Activated CD4-positive, alpha-beta T cell treated with anti-CD3 and anti-CD28 coated beads, Interleukin-2, amount 10 ng/mL, durations not matched to agents 24 days and 14 days (primary cell): Measurements from ENCODE around the gene ARV1. TPM values are rescaled to one million over a fixed set of nuclear protein-coding genes. Genes with fewer than 3 reads are reported as not detected.
"Not testable (repeated sequence)": the region's sequence is repeated elsewhere in the genome, so short reads cannot be mapped to it uniquely, and the experiment has no call there.

Source experiments
- DNase-seq: peaks from one replicate; pipeline ENCODE4 v3.0.0; 2022
- H3K27ac Mint-ChIP-seq: one replicate; pipeline ENCODE4 v1.8.0; 2022; ENCODE audit warnings: mild to moderate bottlenecking, mixed read lengths
- H3K27me3 Mint-ChIP-seq: one replicate; pipeline ENCODE4 v1.8.0; 2022; ENCODE audit warnings: mixed read lengths
- H3K36me3 Mint-ChIP-seq: one replicate; pipeline ENCODE4 v1.8.0; 2022; ENCODE audit warnings: low read depth, mild to moderate bottlenecking, mixed read lengths
- H3K4me1 Mint-ChIP-seq: one replicate; pipeline ENCODE4 v1.8.0; 2021; ENCODE audit warnings: mixed read lengths
- H3K4me3 Mint-ChIP-seq: one replicate; pipeline ENCODE4 v1.8.0; 2022; ENCODE audit warnings: mild to moderate bottlenecking, moderate library complexity, mixed read lengths
- H3K9me3 Mint-ChIP-seq: one replicate; pipeline ENCODE4 v1.8.0; 2021; ENCODE audit warnings: mixed read lengths
- intact Hi-C: fragments of 100-400 bp; cut with micrococcal nuclease; formaldehyde crosslinking; loops from one replicate; pipeline ENCODE4 v1.15.1; 2023
- total RNA-seq: library from RNA; stranded (reverse); gene quantifications from 2 replicates; pipeline ENCODE4 v1.2.3, GENCODE V29; 2022

ARV1 gene
- total RNA-seq, 1 donor from 2014 or later = 15.2 TPM

GRCh38 chr1:230983811-230984210 is 4.9 kb downstream of the ARV1 start:
- Mint-ChIP-seq H3K4me3 (no peak overlapping the region), H3K4me1 (peaks cover 9% of the 10 kb centered on the region), H3K27ac (no peak overlapping the region), H3K9me3 (no peaks in the 10 kb centered on the region), H3K36me3 (peaks cover 9% of the 10 kb centered on the region), H3K27me3 (no peaks in the 10 kb centered on the region)
- intact Hi-C loops = no loop called here
- no peak for DNase-seq

GRCh38 chr1:230984622-230985515 is 6.0 kb downstream of the ARV1 start:
- H3K27ac Mint-ChIP-seq, H3K27me3 Mint-ChIP-seq, intact Hi-C loops, H3K4me3 Mint-ChIP-seq, H3K4me1 Mint-ChIP-seq, H3K36me3 Mint-ChIP-seq, DNase-seq, H3K9me3 Mint-ChIP-seq: not testable (repeated sequence)

- no peak overlapping the region for H3K27ac Mint-ChIP-seq
- intact Hi-C loops = no loop called here
- peaks cover 11% of the 10 kb centered on the region for H3K36me3 Mint-ChIP-seq
- H3K27me3 Mint-ChIP-seq = no peaks in the 10 kb centered on the region
- no peaks in the 10 kb centered on the region for H3K9me3 Mint-ChIP-seq
- no peak overlapping the region for H3K4me3 Mint-ChIP-seq
- H3K4me1 Mint-ChIP-seq = no peaks in the 10 kb centered on the region
- DNase-seq = no peak
Observed at GRCh38 chr1:230985711-230986110, 6.8 kb downstream of the ARV1 start.

- Mint-ChIP-seq H3K4me1 (peaks cover 2% of the 10 kb centered on the region), H3K27me3 (no peaks in the 10 kb centered on the region), H3K9me3 (no peaks in the 10 kb centered on the region), H3K4me3 (no peak overlapping the region), H3K27ac (no peak overlapping the region), H3K36me3 (peaks cover 19% of the 10 kb centered on the region)
- DNase-seq = no peak
- intact Hi-C loops = no loop called here
Observed at GRCh38 chr1:230986976-230987375, 8.1 kb downstream of the ARV1 start.

GRCh38 chr1:230987448-230987847 is 8.6 kb downstream of the ARV1 start:
- no peak for DNase-seq
- Mint-ChIP-seq H3K4me1 (peaks cover 2% of the 10 kb centered on the region), H3K9me3 (no peaks in the 10 kb centered on the region), H3K4me3 (no peak overlapping the region), H3K36me3 (peaks cover 23% of the 10 kb centered on the region), H3K27ac (no peak overlapping the region), H3K27me3 (no peaks in the 10 kb centered on the region)
- intact Hi-C loops = no loop called here

GRCh38 chr1:230992100-230992774 is 13.3 kb downstream of the ARV1 start:
- no peak overlapping the region for H3K27ac Mint-ChIP-seq
- H3K36me3 Mint-ChIP-seq = peaks cover 35% of the 10 kb centered on the region
- no peak overlapping the region for H3K4me3 Mint-ChIP-seq
- intact Hi-C loops = no loop called here
- no peak for DNase-seq
- peaks cover 2% of the 10 kb centered on the region for H3K4me1 Mint-ChIP-seq
- no peaks in the 10 kb centered on the region for H3K27me3 Mint-ChIP-seq
- no peaks in the 10 kb centered on the region for H3K9me3 Mint-ChIP-seq

GRCh38 chr1:230994860-230995259 is 16.0 kb downstream of the ARV1 start:
- no peak for DNase-seq
- H3K36me3 Mint-ChIP-seq = peaks cover 42% of the 10 kb centered on the region
- H3K4me1 Mint-ChIP-seq = peaks cover 2% of the 10 kb centered on the region
- no peaks in the 10 kb centered on the region for H3K9me3 Mint-ChIP-seq
- H3K4me3 Mint-ChIP-seq = no peak overlapping the region
- no peaks in the 10 kb centered on the region for H3K27me3 Mint-ChIP-seq
- H3K27ac Mint-ChIP-seq = no peak overlapping the region
- intact Hi-C loops = no loop called here

- no peaks in the 10 kb centered on the region for H3K4me1 Mint-ChIP-seq
- no peak overlapping the region for H3K4me3 Mint-ChIP-seq
- peaks cover 45% of the 10 kb centered on the region for H3K36me3 Mint-ChIP-seq
- DNase-seq = no peak
- H3K9me3 Mint-ChIP-seq = peaks cover 18% of the 10 kb centered on the region
- no peak overlapping the region for H3K27ac Mint-ChIP-seq
- H3K27me3 Mint-ChIP-seq = peaks cover 3% of the 10 kb centered on the region
- intact Hi-C loops = no loop called here
Observed at GRCh38 chr1:231000201-231000600, 21.3 kb downstream of the ARV1 start.

- H3K4me1 Mint-ChIP-seq = no peaks in the 10 kb centered on the region
- no peak for DNase-seq
- H3K9me3 Mint-ChIP-seq = peaks cover 22% of the 10 kb centered on the region
- H3K27ac Mint-ChIP-seq = no peak overlapping the region
- intact Hi-C loops = no loop called here
- peaks cover 41% of the 10 kb centered on the region for H3K36me3 Mint-ChIP-seq
- H3K4me3 Mint-ChIP-seq = no peak overlapping the region
- peaks cover 5% of the 10 kb centered on the region for H3K27me3 Mint-ChIP-seq
Observed at GRCh38 chr1:231000639-231001038, 21.7 kb downstream of the ARV1 start.

- H3K4me1 Mint-ChIP-seq = no peaks in the 10 kb centered on the region
- no peak for DNase-seq
- no peak overlapping the region for H3K27ac Mint-ChIP-seq
- H3K9me3 Mint-ChIP-seq = peaks cover 32% of the 10 kb centered on the region
- intact Hi-C loops = no loop called here
- peaks cover 5% of the 10 kb centered on the region for H3K27me3 Mint-ChIP-seq
- H3K4me3 Mint-ChIP-seq = no peak overlapping the region
- peaks cover 33% of the 10 kb centered on the region for H3K36me3 Mint-ChIP-seq
Observed at GRCh38 chr1:231001892-231002291, 23.0 kb downstream of the ARV1 start.

GRCh38 chr1:231007535-231007934 is 28.6 kb downstream of the ARV1 start:
- H3K4me1 Mint-ChIP-seq, intact Hi-C loops, H3K27me3 Mint-ChIP-seq, H3K27ac Mint-ChIP-seq, H3K4me3 Mint-ChIP-seq, DNase-seq: not testable (repeated sequence)
- H3K9me3 Mint-ChIP-seq = peaks cover 35% of the 10 kb centered on the region
- peaks cover 13% of the 10 kb centered on the region for H3K36me3 Mint-ChIP-seq

- no peak overlapping the region for H3K27ac Mint-ChIP-seq
- H3K4me1 Mint-ChIP-seq = no peaks in the 10 kb centered on the region
- H3K36me3 Mint-ChIP-seq = no peaks in the 10 kb centered on the region
- H3K9me3 Mint-ChIP-seq = peaks cover 8% of the 10 kb centered on the region
- H3K4me3 Mint-ChIP-seq = no peak overlapping the region
- intact Hi-C loops = no loop called here
- DNase-seq = no peak
- H3K27me3 Mint-ChIP-seq = no peaks in the 10 kb centered on the region
Observed at GRCh38 chr1:231011360-231011759, 32.5 kb downstream of the ARV1 start.

GRCh38 chr1:231011963-231012362 is 33.1 kb downstream of the ARV1 start:
- no peak overlapping the region for H3K27ac Mint-ChIP-seq
- DNase-seq = no peak
- H3K9me3 Mint-ChIP-seq = peaks cover 3% of the 10 kb centered on the region
- intact Hi-C loops = no loop called here
- H3K4me3 Mint-ChIP-seq = no peak overlapping the region
- H3K36me3 Mint-ChIP-seq = no peaks in the 10 kb centered on the region
- H3K27me3 Mint-ChIP-seq = no peaks in the 10 kb centered on the region
- no peaks in the 10 kb centered on the region for H3K4me1 Mint-ChIP-seq

GRCh38 chr1:231013391-231014015 is 34.6 kb downstream of the ARV1 start:
- Mint-ChIP-seq H3K36me3 (no peaks in the 10 kb centered on the region), H3K9me3 (no peaks in the 10 kb centered on the region)
- DNase-seq = no peak

More at GRCh38 chr1:231013391-231014015, 34.6 kb downstream of the ARV1 start:
- no peak overlapping the region for H3K4me3 Mint-ChIP-seq
- intact Hi-C loops = no loop called here
- H3K27ac Mint-ChIP-seq = no peak overlapping the region
- H3K27me3 Mint-ChIP-seq = no peaks in the 10 kb centered on the region
- no peaks in the 10 kb centered on the region for H3K4me1 Mint-ChIP-seq
